Naive thymus-derived CD4-positive, alpha-beta T cell (primary cell): Measurements from ENCODE around the gene PRSS48. TPM values are rescaled to one million over a fixed set of nuclear protein-coding genes. Genes with fewer than 3 reads are reported as not detected.

Experiments
- ATAC-seq: fragments of 150-1000 bp; cut with Tn5 transposase; 2 replicates; pipeline ENCODE4 v1.10.0; 2021; ENCODE audit warnings: mild to moderate bottlenecking, moderate library complexity
- CTCF ChIA-PET: fragments of 350-600 bp; sonication (Branson Sonifier 250); formaldehyde crosslinking; loops from one replicate; lab custom pipeline; 2021; ENCODE audit warnings: antibody characterized with exemption; lab: Charles Lee
- POLR2A ChIA-PET: fragments of 350-600 bp; sonication (Branson Sonifier 250); formaldehyde crosslinking; loops from one replicate; lab custom pipeline; 2021; ENCODE audit warnings: antibody characterized with exemption, inconsistent platforms; lab: Charles Lee
- DNase-seq, 9 donors: peaks; one replicate each; pipeline versions ENCODE4 v3.0.0 to v3.0.0-alpha.2; 2020 to 2022; ENCODE audit warnings: mixed read lengths in 1 of 9
- H3K27ac ChIP-seq: one replicate; pipeline ENCODE4 v1.7.0; 2013; ENCODE audit warnings: mild to moderate bottlenecking, low read depth, low read length, moderate library complexity
- H3K27me3 ChIP-seq, 2 donors: one replicate each; pipeline ENCODE4 v1.7.0; 2013; ENCODE audit warnings: low read length in 2 of 2, mild to moderate bottlenecking in 2 of 2, moderate library complexity in 2 of 2; ENCODE audit not compliant: control insufficient read depth in 2 of 2, insufficient read depth in 2 of 2
- H3K36me3 ChIP-seq, 3 experiments: 1 replicate in 2 of 3; 2 replicates in 1 of 3; pipeline ENCODE4 v1.7.0; 2013; ENCODE audit warnings: low read length in 3 of 3, mild to moderate bottlenecking in 3 of 3, moderate library complexity in 1 of 3; ENCODE audit not compliant: insufficient read depth in 3 of 3, control insufficient read depth in 2 of 3
- H3K4me1 ChIP-seq, 2 donors: one replicate each; pipeline ENCODE4 v1.7.0; 2013; ENCODE audit warnings: low read length in 2 of 2, mild to moderate bottlenecking in 2 of 2, moderate library complexity in 1 of 2; ENCODE audit not compliant: control insufficient read depth in 2 of 2, insufficient read depth in 2 of 2
- H3K4me3 ChIP-seq: 2 replicates; pipeline ENCODE4 v1.7.0; 2013; ENCODE audit warnings: mild to moderate bottlenecking, low read length
- H3K9me3 ChIP-seq, 3 experiments: 1 replicate in 2 of 3; 2 replicates in 1 of 3; pipeline ENCODE4 v1.7.0; 2013; ENCODE audit warnings: low read length in 3 of 3; ENCODE audit not compliant: control insufficient read depth in 2 of 3
- H3K27ac Mint-ChIP-seq, 9 donors: one replicate each; pipeline ENCODE4 v1.8.0; 2020 to 2022; ENCODE audit warnings: mixed read lengths in 9 of 9, mild to moderate bottlenecking in 8 of 9, moderate library complexity in 5 of 9, inconsistent platforms in 2 of 9
- H3K27me3 Mint-ChIP-seq, 5 donors: one replicate each; pipeline ENCODE4 v1.8.0; 2021 to 2022; ENCODE audit warnings: mixed read lengths in 5 of 5, mild to moderate bottlenecking in 1 of 5
- H3K36me3 Mint-ChIP-seq, 5 donors: one replicate each; pipeline ENCODE4 v1.8.0; 2020 to 2022; ENCODE audit warnings: mixed read lengths in 5 of 5, mild to moderate bottlenecking in 3 of 5, inconsistent platforms in 1 of 5
- H3K4me1 Mint-ChIP-seq, 7 donors: one replicate each; pipeline ENCODE4 v1.8.0; 2020 to 2022; ENCODE audit warnings: mixed read lengths in 7 of 7, mild to moderate bottlenecking in 3 of 7, inconsistent platforms in 1 of 7
- H3K4me3 Mint-ChIP-seq, 10 donors: one replicate each; pipeline ENCODE4 v1.8.0; 2020 to 2022; ENCODE audit warnings: mild to moderate bottlenecking in 10 of 10, mixed read lengths in 10 of 10, moderate library complexity in 6 of 10, inconsistent platforms in 2 of 10
- H3K9me3 Mint-ChIP-seq, 11 donors: one replicate each; pipeline ENCODE4 v1.8.0; 2020 to 2022; ENCODE audit warnings: mixed read lengths in 11 of 11, mild to moderate bottlenecking in 4 of 11, inconsistent platforms in 1 of 11, moderate library complexity in 1 of 11
- intact Hi-C, 2 donors: fragments of 100-400 bp; cut with micrococcal nuclease; formaldehyde crosslinking; loops; one replicate each; pipeline ENCODE4 v1.15.1; 2023
- polyA plus RNA-seq, 2 donors: library from polyadenylated mRNA; unstranded; fragments of 300-500 nt; fragmentation: Illumina TruSeq; gene quantifications; one replicate each; pipeline ENCODE4 v1.2.3, GENCODE V29; 2021
- total RNA-seq, 6 experiments: library from RNA in 5 of 6; stranded (reverse) in 5 of 6; gene quantifications; 1 replicate in 5 of 6; 2 replicates in 1 of 6; pipeline ENCODE4 v1.2.3 and lab custom pipeline; 2021 to 2026

PRSS48 gene
- total RNA-seq (not detected), polyA plus RNA-seq (not detected), total RNA-seq (lab: John Stamatoyannopoulos, UW) (not detected)

GRCh38 chr4:151276787-151277562 lies at the start of gene PRSS48:
PRSS48 (plus strand) TSS chr4:151277161; CDS start chr4:151277173, 12 bp downstream.
- H3K27me3 ChIP-seq, result no peaks in the 10 kb centered on the region
- Mint-ChIP-seq H3K27me3 (peaks cover 0 to 24% (median 12%) of the 10 kb centered on the region in 5 donors), H3K36me3 (no peaks in the 10 kb centered on the region), H3K4me3 (no peak within 1 kb of the TSS), H3K27ac (no peak within 1 kb of the TSS), H3K4me1 (no peaks in the 10 kb centered on the region), H3K9me3 (no peaks in the 10 kb centered on the region)
- POLR2A ChIA-PET, result no interaction called here
- no peaks in the 10 kb centered on the region for H3K9me3 ChIP-seq
- ATAC-seq, result no peak
- intact Hi-C loops, result loop anchor here (5.0 kb wide), 2 partner anchors 85 to 1110 kb away; no protein-coding TSS in a partner anchor
- no peak within 1 kb of the TSS for H3K4me3 ChIP-seq
- DNase-seq, result peak in 7 of 9 donors; percentile 1 to 53 (median 8)
- H3K4me1 ChIP-seq, result no peaks in the 10 kb centered on the region
- CTCF ChIA-PET, result no interaction called here
- H3K36me3 ChIP-seq, result no peaks in the 10 kb centered on the region
- no peak within 1 kb of the TSS for H3K27ac ChIP-seq

- no peak overlapping the region for H3K4me3 Mint-ChIP-seq
- no peaks in the 10 kb centered on the region for H3K4me1 ChIP-seq
- no peaks in the 10 kb centered on the region for H3K36me3 ChIP-seq
- H3K27ac ChIP-seq, result no peak overlapping the region
- no peaks in the 10 kb centered on the region for H3K36me3 Mint-ChIP-seq
- ChIA-PET POLR2A (no interaction called here), CTCF (no interaction called here)
- DNase-seq (no peak), ATAC-seq (no peak)
- no peaks in the 10 kb centered on the region for H3K9me3 ChIP-seq
- H3K27ac Mint-ChIP-seq, result no peak overlapping the region
- intact Hi-C loops, result no loop called here
- no peaks in the 10 kb centered on the region for H3K4me1 Mint-ChIP-seq
- H3K27me3 Mint-ChIP-seq, result peaks cover 25 to 46% (median 39%) of the 10 kb centered on the region in 5 donors
- H3K9me3 Mint-ChIP-seq, result peaks cover 0 to 2% (median 0%) of the 10 kb centered on the region in 11 donors
- H3K27me3 ChIP-seq, result no peaks in the 10 kb centered on the region
- no peak overlapping the region for H3K4me3 ChIP-seq
Measured at GRCh38 chr4:151227172-151227571, 49.8 kb upstream of the PRSS48 start.

- no peaks in the 10 kb centered on the region for H3K36me3 Mint-ChIP-seq
- ChIA-PET CTCF (no interaction called here), POLR2A (no interaction called here)
- H3K27ac Mint-ChIP-seq, result no peak overlapping the region
- H3K9me3 ChIP-seq, result no peaks in the 10 kb centered on the region
- H3K4me3 Mint-ChIP-seq, result no peak overlapping the region
- ATAC-seq (no peak), DNase-seq (no peak)
- intact Hi-C loops, result no loop called here
- no peaks in the 10 kb centered on the region for H3K4me1 Mint-ChIP-seq
- H3K27me3 ChIP-seq, result no peaks in the 10 kb centered on the region
- peaks cover 25 to 51% (median 35%) of the 10 kb centered on the region in 5 donors for H3K27me3 Mint-ChIP-seq
- H3K9me3 Mint-ChIP-seq, result peaks cover 0 to 2% (median 0%) of the 10 kb centered on the region in 11 donors
- no peaks in the 10 kb centered on the region for H3K4me1 ChIP-seq
- H3K4me3 ChIP-seq, result no peak overlapping the region
- no peaks in the 10 kb centered on the region for H3K36me3 ChIP-seq
- H3K27ac ChIP-seq, result no peak overlapping the region
Measured at GRCh38 chr4:151227731-151228130, 49.2 kb upstream of the PRSS48 start.

- H3K36me3 Mint-ChIP-seq, result no peaks in the 10 kb centered on the region
- ChIA-PET CTCF (interaction anchor here (0.7 kb wide), 1 partner anchor 1963 kb away, joined by 3 read pairs; no protein-coding TSS in a partner anchor), POLR2A (no interaction called here)
- peaks cover 21 to 46% (median 28%) of the 10 kb centered on the region in 5 donors for H3K27me3 Mint-ChIP-seq
- H3K4me3 ChIP-seq, result no peak overlapping the region
- H3K36me3 ChIP-seq, result no peaks in the 10 kb centered on the region
- H3K27ac Mint-ChIP-seq, result no peak overlapping the region
- no peaks in the 10 kb centered on the region for H3K9me3 ChIP-seq
- no peaks in the 10 kb centered on the region for H3K4me1 Mint-ChIP-seq
- DNase-seq, result no peak
- no peaks in the 10 kb centered on the region for H3K4me1 ChIP-seq
- no peak overlapping the region for H3K4me3 Mint-ChIP-seq
- H3K9me3 Mint-ChIP-seq, result peaks cover 0 to 2% (median 0%) of the 10 kb centered on the region in 11 donors
- H3K27ac ChIP-seq, result no peak overlapping the region
- ATAC-seq, result no peak
- no peaks in the 10 kb centered on the region for H3K27me3 ChIP-seq
- intact Hi-C loops, result no loop called here
Measured at GRCh38 chr4:151228189-151229119, 48.5 kb upstream of the PRSS48 start.

- Histone ChIP-seq H3K36me3 (no peaks in the 10 kb centered on the region), H3K4me1 (no peaks in the 10 kb centered on the region), H3K4me3 (no peak overlapping the region), H3K9me3 (no peaks in the 10 kb centered on the region), H3K27me3 (no peaks in the 10 kb centered on the region), H3K27ac (no peak overlapping the region)
- intact Hi-C loops, result no loop called here
- ATAC-seq (no peak), DNase-seq (no peak)
- Mint-ChIP-seq H3K9me3 (no peaks in the 10 kb centered on the region), H3K4me3 (no peak overlapping the region), H3K27ac (no peak overlapping the region), H3K27me3 (peaks cover 6 to 25% (median 10%) of the 10 kb centered on the region in 5 donors), H3K36me3 (no peaks in the 10 kb centered on the region), H3K4me1 (no peaks in the 10 kb centered on the region)
- CTCF ChIA-PET, result no interaction called here
- POLR2A ChIA-PET, result no interaction called here
Measured at GRCh38 chr4:151231915-151232595, 44.9 kb upstream of the PRSS48 start.

- Mint-ChIP-seq H3K27me3 (peaks cover 2 to 24% (median 9%) of the 10 kb centered on the region in 5 donors), H3K4me3 (no peak overlapping the region), H3K4me1 (no peaks in the 10 kb centered on the region), H3K36me3 (no peaks in the 10 kb centered on the region), H3K27ac (no peak overlapping the region), H3K9me3 (no peaks in the 10 kb centered on the region)
- H3K9me3 ChIP-seq, result no peaks in the 10 kb centered on the region
- no peak overlapping the region for H3K27ac ChIP-seq
- no peak overlapping the region for H3K4me3 ChIP-seq
- intact Hi-C loops, result no loop called here
- ATAC-seq (no peak), DNase-seq (no peak)
- H3K27me3 ChIP-seq, result no peaks in the 10 kb centered on the region
- no peaks in the 10 kb centered on the region for H3K4me1 ChIP-seq
- H3K36me3 ChIP-seq, result no peaks in the 10 kb centered on the region
- CTCF ChIA-PET, result no interaction called here
- POLR2A ChIA-PET, result no interaction called here
Measured at GRCh38 chr4:151233600-151233999, 43.4 kb upstream of the PRSS48 start.
